SK-MEL-5 (cell line): ENCODE data around the gene WFDC11. TPM values are rescaled to one million over a fixed set of nuclear protein-coding genes. Genes with fewer than 3 reads are reported as not detected.
"Not testable (repeated sequence)": the region's sequence is repeated elsewhere in the genome, so short reads cannot be mapped to it uniquely, and the experiment has no call there.

Source experiments
- DNase-seq: peaks from one replicate; pipeline ENCODE4 v3.0.0-alpha.2; 2016; ENCODE audit warnings: low read depth, low spot score
- in situ Hi-C: cut with HindIII; loops from 2 replicates; pipeline ENCODE4 v1.10.0; 2016; ENCODE audit warnings: low sequenced_read_pairs, high pct_unique_total_duplicates, low pct_unique_long_range_greater_than_20kb
- polyA plus RNA-seq, 2 experiments: library from polyadenylated mRNA; depleted of rRNA; stranded (reverse); fragments of >200 nt; gene quantifications; 2 replicates each; pipeline ENCODE4 v1.2.3, GENCODE V29; 2015
- total RNA-seq: library from RNA; depleted of rRNA; stranded (reverse); fragments of >200 nt; shearing (Covaris generic); gene quantifications from 2 replicates; pipeline ENCODE4 v1.2.3, GENCODE V29; 2014; rRNA removed

WFDC11 gene
- total RNA-seq = not detected in 2 replicates
- polyA plus RNA-seq (2015; cell fraction: cytosol; rRNA removed) = not detected in 2 replicates
- polyA plus RNA-seq (2015; cell fraction: nucleus; rRNA removed) = not detected in 2 replicates

- in situ Hi-C loops = no loop called here
- DNase-seq = no peak
These were observed at the start of gene WFDC11 for GRCh38 chr20:45670139-45670538. Gene WFDC11, minus strand, starts transcription at chr20:45670239. Its CDS starts 19,639 bp downstream, at chr20:45650600.

GRCh38 chr20:45716141-45716688 lies 46.2 kb upstream of the WFDC11 start:
- in situ Hi-C loops, DNase-seq: not testable (repeated sequence)

GRCh38 chr20:45704969-45705637 lies 35.1 kb upstream of the WFDC11 start, which contains the start of gene WFDC10B:
Gene WFDC10B, minus strand, starts transcription at chr20:45705019. Its CDS starts 19,027 bp downstream, at chr20:45685992.
- no peak for DNase-seq
- in situ Hi-C loops = loop anchor here (10.0 kb wide), 1 partner anchor 70 kb away; no protein-coding TSS in a partner anchor

GRCh38 chr20:45701873-45702272 lies 31.8 kb upstream of the WFDC11 start, which contains the start of gene WFDC13:
Gene WFDC13, plus strand, starts transcription at chr20:45702038. Its CDS starts 86 bp downstream, at chr20:45702124.
- DNase-seq = no peak

GRCh38 chr20:45701104-45701503 lies 31.1 kb upstream of the WFDC11 start:
- in situ Hi-C loops = loop anchor here (10.0 kb wide), 1 partner anchor 74 kb away; no protein-coding TSS in a partner anchor
- DNase-seq = no peak

More at GRCh38 chr20:45701873-45702272, 31.8 kb upstream of the WFDC11 start, which contains the start of gene WFDC13:
- in situ Hi-C loops = loop anchor here (10.0 kb wide), 1 partner anchor 73 kb away; no protein-coding TSS in a partner anchor

- no peak for DNase-seq
These were observed 25.5 kb upstream of the WFDC11 start for GRCh38 chr20:45695496-45695895.

GRCh38 chr20:45693346-45693745 lies 23.3 kb upstream of the WFDC11 start:
- DNase-seq, in situ Hi-C loops: not testable (repeated sequence)

More at GRCh38 chr20:45695496-45695895, 25.5 kb upstream of the WFDC11 start:
- in situ Hi-C loops = no loop called here

GRCh38 chr20:45685896-45686295 lies 15.9 kb upstream of the WFDC11 start:
- in situ Hi-C loops = no loop called here
- DNase-seq = peak; percentile 36

GRCh38 chr20:45679650-45680049 lies 9.6 kb upstream of the WFDC11 start:
- no peak for DNase-seq
- in situ Hi-C loops = no loop called here

- no peak for DNase-seq
- in situ Hi-C loops = no loop called here
These were observed 2.7 kb upstream of the WFDC11 start for GRCh38 chr20:45672765-45673164.

GRCh38 chr20:45657038-45657437 lies 13.0 kb downstream of the WFDC11 start:
- in situ Hi-C loops, DNase-seq: not testable (repeated sequence)

GRCh38 chr20:45651726-45652125 lies 18.3 kb downstream of the WFDC11 start:
- in situ Hi-C loops, DNase-seq: not testable (repeated sequence)

- in situ Hi-C loops = no loop called here
- no peak for DNase-seq
These were observed 20.7 kb downstream of the WFDC11 start for GRCh38 chr20:45649312-45649863.

GRCh38 chr20:45647441-45648050 lies 22.5 kb downstream of the WFDC11 start:
- DNase-seq = no peak
- in situ Hi-C loops = no loop called here

GRCh38 chr20:45646875-45647274 lies 23.2 kb downstream of the WFDC11 start:
- in situ Hi-C loops = no loop called here
- no peak for DNase-seq

GRCh38 chr20:45645869-45646268 lies 24.2 kb downstream of the WFDC11 start:
- DNase-seq, in situ Hi-C loops: not testable (repeated sequence)

- in situ Hi-C loops, DNase-seq: not testable (repeated sequence)
These were observed 29.0 kb downstream of the WFDC11 start for GRCh38 chr20:45641076-45641475.

- no peak for DNase-seq
- in situ Hi-C loops = no loop called here
These were observed 30.4 kb downstream of the WFDC11 start for GRCh38 chr20:45639687-45640086.
